Measurements from ENCODE around the gene KRTAP10-5.
"Not testable (repeated sequence)": the region's sequence is repeated elsewhere in the genome, so short reads cannot be mapped to it uniquely, and the experiment has no call there.

The KRTAP10-5 gene

DNA sequence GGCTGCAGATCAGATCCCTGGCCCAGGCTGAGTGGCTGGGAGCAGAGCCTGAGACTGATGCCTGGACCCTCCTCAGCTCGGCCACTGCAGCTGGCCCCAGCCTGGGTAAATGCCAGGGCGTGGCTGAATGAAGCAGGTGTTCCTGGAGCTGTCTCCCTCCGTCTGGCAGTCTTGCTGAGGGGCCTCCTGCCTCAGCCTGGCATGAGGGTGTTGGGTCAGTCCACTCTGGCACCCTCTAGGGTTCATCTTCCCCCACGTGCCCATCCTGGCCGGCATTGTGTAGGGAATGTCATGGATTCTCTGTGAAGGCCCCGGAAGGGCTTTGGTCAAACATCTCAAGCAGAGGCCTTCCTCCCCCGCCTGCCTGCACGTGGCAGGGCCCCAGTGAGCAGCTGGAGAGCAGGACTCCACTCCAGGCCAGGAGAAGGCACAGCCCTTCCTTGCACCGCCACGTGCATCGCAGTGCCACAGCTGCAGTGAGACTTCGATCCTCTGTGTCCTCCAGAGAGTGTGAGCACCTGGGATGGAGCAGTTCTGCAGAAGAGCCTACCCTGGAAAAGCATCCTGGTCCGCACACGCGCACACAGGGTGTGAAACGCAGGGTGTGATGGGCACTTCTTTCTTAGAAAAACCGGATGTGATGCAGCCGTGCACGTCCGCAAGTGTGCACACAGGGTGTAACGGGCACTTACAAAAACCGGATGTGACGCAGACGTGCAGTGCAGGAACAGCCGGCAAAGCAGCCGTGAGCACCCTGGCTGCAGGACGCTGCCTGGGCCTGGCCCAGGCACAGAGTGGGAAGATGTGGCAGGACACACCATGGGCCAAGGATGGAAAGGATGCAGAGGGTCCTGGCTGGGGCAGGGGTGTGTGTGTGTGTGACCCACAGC, 11.5 kb downstream of the KRTAP10-5 start:
- DNase-seq, result no peak

DNA sequence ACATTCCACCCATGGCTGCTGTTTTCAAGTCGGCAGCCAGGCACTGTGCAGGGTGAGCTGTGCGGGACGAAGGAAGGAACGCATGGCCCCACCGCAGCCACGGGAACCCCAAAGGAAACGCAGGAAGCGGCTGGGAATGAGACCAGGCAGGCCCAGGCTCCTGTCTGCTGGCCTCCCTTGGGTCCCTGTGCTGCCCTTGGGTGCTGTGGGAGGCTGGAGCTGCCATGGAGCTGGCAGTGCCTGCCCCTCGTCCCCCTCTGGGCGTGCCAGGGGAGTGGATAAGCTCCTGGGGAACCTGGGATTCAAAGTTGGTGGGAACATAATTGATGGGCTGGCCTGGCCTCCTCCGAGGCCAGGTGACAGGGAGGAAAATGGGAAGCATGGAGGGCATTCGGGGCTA, 12.1 kb downstream of the KRTAP10-5 start:
- no peak for DNase-seq

DNA sequence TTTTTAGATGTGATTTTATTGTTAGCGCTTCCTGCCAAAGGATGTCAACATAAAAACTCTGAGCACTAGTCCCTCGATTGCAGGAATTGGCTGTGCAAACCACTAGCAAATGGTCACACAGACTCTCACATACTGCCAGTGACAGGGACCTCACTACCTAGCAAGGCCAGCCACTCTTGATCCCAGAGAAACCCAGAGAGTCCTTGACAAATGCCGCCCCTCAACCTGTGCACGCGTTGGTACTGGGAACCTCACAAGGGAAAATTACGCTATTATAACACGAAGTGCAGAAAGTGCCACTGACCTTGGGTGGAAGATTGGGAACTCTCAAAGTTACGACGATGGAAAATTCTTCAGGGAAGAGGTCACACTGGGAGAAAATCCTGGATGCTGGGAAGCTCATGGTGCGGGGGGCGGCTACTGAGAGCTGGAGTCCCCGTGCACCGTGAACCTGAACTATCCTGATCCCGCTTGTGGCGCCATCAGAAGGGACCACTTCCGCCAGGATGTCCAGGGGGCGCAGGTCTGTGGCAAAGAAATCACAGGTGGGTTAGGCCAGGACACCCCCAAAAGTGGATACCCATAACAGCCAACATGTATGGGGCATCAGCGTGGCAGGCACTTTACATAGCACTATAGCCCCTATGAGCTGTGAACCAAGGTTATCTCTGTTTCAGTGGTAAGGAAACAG, 12.8 kb downstream of the KRTAP10-5 start:
- no peak for DNase-seq

DNA sequence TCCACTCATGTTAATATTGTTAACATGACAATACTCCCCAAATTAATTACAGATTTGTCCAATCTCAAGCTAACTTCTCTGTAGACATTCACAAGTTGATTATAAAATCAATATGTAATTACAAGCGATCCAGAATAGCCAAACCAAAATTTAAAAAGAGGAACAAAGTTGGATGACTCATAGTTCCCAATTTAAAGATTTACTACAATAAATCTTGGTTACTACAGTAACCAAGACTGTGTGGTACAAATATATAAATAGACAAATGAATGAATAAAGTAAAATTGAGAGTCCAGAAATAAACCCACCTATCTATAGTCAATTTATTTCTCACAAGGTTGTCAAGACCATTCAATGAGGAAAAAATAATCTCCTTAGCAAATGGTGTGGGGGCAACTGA, 14.0 kb downstream of the KRTAP10-5 start:
- no peak for DNase-seq

DNA sequence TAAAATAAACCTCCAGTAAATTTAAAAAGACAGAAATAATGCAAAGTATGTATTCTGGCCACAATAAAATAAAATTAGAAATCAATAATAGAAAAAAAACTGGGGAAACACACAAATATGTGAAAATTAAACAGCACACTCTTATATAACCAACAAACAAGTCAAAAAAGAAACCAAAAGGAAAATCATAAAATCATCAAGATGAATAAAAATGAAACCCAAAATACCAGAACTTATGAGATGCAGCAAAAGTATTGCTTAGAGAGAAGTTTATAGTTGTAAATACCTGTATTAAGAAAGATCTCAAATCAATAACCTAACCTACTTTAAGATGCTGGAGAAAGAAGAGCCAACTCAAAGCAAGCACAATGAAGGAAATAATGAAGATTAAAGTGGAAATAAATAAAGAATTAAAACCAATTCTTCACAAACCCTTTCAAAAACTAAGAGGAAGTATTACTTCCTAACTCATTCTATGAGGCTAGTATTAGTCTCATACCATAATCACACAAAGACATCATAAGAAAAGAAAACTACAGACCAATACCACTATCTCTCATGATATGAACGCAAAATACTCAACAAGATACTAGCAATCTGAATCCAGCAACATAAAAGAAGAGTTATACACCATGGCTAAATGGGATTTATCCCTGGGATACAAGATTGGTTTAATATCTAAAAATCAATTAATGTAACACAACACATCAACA, 15.4 kb downstream of the KRTAP10-5 start:
- DNase-seq, result no peak

DNA sequence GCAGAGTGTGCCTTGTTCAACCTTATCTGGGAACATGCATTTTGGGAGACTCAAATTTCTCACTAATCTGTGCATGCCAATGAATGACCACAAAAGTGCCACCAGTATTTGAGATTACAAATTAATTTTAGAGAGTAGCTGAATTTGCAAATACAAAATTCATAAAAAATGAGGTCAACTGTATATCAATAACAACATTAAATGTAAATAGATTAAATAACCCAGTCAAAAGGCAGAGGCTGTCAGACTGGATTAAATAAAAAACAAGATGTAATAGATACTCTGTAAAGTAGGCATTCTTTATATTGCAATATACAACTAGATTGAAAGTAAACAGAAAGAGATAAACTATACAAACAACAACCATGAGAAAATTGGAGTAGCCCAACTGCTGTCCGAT, 16.3 kb downstream of the KRTAP10-5 start:
- no peak for DNase-seq

DNA sequence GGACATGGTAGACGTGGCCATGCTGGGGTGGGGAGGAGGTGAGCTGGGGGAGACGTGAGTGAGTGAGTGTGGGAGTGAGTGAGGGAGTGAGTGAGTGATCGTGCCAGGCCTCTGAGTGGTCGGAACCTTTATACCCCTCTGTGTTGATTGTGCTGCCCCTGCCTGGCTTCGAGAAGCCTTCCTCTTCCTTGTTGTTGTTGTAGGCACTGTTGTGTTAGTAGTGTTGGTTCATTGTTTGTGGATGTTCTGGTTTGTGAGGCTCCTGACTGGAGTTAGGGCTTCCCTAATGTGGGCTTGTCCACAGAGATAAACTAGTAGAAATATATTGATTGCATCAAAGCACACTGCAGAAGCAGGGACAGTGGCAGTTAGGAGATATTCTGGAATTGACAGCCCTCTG, 21.7 kb downstream of the KRTAP10-5 start, which contains the start of gene KRTAP10-3:
KRTAP10-3 (minus strand) TSS at position 101 of the 400 bp plus-strand sequence; CDS start at position 21, 80 bp downstream.
- DNase-seq, result no peak

DNA sequence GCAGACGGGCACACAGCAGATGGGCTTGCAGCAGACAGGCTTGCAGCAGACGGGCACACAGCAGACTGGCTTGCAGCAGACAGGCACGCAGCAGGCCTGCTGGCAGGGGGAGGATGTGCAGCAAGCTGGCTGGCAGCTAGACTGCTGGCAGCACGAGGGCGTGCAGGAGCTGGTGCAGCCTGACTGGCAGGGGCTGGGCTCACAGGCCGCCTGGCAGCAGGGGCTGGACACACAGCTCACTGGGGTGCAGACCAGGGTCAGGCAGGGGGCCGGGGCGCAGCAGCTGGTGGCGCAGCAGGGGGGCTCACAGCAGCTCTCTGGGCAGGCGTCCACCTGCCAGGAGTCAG, 22.1 kb downstream of the KRTAP10-5 start:
- not testable (repeated sequence) for DNase-seq

DNA sequence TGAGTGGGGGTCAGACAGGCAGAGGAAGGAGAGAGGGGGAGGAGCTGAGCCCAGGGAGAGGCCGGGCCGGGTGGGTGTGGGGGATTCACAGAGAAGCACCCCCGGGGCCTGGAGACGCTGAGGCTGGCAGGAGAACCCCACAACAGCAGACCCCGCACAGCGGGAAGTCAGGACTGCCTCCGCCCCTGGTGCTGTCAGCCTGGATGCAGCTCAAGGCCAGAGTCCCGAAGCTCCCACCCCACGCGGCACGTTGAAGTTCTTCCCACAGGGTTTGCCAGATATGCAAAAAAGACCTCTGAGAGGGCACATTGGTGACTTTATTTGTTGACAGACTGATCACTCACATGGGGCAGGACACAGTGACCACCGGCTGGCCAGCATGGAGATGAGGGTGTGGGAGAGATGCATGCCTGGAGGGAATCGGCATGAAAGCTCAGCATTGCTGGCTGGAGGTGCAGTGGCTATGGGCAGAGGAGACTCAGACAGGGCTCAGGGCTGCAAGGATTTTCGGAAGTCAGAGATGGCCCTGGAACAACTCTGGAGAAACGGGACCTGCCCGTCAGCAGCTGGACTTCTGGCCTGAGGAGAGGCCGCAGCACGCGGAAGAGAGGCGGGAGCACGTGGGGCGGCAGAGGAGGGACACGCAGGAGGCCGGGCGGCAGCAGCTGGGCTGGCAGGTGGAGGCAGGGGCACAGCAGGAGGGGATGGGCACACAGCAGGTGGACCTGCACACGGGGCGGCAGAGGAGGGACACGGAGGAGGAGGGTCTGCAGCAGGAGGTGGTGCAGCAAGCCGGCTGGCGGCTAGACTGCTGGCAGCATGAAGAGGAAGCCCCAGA, 22.7 kb downstream of the KRTAP10-5 start:
- DNase-seq, result no peak

DNA sequence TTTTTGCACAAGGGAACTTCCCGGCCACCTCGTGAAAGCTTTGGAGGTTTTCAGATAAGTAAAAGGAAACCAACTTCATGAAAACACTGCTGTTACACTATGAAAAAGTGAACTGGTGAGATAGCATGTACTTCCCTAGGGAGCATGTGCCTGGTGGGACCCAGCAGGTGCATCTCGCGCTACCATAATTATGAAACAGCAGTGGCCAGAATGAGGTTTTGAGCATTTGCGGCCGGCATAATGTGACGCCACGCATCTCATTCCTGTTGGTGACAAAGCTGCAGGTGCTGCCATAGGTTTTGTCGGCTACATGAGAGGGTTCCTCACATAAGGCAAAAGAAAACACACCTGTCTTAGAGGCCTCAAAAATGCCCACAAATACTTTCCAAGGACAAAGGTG, 23.5 kb downstream of the KRTAP10-5 start:
- no peak for DNase-seq

DNA sequence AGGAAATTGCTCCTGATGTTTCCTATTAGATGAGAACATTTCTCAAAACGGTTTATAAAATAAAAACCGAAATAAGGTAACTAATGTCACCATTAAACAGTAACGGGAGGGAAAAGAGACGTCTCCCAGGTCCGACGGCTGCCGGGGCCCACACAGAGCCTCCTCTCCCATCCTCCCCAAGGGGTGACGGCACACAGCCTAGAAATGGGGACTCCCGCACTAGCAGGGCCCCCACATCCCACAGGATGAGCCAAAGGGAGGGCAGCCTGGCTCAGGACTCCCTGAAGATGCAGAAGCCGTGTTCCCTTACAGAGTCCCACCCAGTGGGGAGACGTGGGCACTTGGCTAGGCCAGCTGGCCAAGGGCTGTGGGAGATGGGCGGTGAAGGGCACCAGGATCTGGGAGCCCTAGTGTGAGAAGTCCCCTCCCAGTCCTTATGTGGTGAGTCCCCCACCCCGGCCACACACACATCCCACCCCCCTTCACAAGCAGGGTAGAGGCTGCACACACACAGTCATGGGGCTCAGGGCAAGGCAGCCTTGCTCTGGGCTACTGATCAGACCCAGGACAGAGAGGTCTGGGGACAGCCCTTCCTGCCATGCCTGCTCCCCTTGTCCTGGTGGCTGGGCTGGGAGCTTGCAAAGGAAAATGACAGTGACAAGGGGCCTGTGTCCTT, 25.1 kb downstream of the KRTAP10-5 start:
- DNase-seq, result no peak

DNA sequence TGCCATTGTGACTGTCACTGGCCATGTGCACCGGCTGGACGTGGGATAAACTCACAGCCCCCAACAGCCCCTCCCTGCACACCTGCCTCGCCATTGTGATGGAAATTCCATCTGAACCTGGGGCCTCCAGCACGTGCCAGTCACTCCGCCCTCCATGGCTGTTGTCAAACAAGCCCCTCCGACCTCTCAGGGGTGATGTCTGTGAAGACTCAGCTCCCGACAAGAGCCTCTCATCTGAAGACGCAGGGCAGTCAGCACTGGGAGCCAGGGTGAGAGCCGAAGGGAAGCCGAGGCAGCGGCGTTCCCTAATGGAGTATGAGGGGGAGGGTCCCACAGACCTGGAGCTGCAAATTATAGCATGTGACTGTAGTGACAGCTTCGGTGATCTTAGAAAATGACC, 27.7 kb downstream of the KRTAP10-5 start:
- DNase-seq, result no peak

DNA sequence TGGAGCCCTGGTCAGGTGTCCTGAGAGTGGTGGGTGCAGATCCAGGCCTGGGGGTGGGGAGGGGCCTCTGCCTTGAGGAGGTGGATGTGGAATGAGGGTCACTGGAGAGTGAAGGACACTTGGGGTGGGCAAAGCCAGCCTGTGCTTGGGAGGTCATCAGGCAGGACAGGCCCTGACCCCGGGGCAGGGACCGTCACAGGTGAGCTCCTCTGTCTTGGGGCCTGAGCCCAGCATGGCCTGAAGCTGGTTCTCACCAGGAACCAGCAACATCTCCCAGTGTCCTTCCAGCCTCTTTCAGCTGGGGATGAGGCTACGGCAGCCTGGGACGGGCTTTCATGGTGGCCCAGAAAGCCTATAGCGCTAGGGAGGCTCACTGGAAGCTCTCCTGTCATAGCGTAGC, 28.3 kb downstream of the KRTAP10-5 start:
- no peak for DNase-seq

DNA sequence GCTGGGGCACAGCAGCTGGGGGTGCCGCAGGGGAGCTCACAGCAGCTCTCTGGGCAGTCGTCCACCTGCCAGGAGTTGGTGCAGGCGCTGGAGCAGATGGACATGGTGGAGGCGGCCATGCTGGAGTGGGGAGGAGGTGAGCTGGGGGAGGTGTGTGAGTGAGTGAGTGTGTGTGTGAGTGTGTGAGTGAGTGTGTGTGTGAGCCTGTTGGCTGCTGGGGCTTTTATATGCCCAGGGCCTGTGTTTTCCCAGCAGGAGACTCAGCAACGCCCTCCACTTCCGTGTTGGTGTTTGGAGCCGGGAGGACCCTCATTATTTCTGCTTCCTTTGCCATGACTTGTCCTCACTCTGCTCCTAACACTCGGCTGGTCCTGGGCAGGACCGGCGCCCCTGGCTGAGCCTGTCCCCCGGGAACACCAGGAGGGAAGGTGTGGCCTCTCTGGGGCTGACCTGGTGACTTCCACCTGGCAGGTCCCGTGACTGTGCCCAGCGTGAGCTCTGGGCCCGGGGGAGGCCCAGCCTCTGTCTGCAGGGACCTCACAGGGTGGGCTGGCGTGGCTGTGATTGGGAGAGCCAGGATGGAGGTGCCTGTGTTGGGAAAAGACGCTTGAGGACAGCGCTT, 29.0 kb downstream of the KRTAP10-5 start, which contains the start of gene KRTAP10-2:
KRTAP10-2 (minus strand) TSS at position 166 of the 622 bp plus-strand sequence; CDS start at position 119, 47 bp downstream.
- DNase-seq, result no peak

DNA sequence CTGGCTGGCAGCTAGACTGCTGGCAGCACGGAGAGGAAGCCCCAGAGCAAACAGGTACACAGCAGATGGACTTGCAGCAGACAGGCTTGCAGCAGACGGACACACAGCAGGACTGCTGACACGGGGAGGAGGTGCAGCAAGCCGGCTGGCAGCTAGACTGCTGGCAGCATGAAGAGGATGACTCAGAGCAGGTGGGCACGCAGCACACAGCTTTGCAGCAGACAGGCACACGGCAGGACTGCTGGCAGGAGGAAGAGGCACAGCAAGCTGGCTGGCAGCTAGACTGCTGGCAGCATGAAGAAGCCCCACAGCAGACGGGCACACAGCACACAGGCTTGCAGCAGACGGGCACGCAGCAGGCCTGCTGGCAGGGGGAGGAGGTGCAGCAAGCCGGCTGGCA, 29.6 kb downstream of the KRTAP10-5 start:
- DNase-seq, result no peak

DNA sequence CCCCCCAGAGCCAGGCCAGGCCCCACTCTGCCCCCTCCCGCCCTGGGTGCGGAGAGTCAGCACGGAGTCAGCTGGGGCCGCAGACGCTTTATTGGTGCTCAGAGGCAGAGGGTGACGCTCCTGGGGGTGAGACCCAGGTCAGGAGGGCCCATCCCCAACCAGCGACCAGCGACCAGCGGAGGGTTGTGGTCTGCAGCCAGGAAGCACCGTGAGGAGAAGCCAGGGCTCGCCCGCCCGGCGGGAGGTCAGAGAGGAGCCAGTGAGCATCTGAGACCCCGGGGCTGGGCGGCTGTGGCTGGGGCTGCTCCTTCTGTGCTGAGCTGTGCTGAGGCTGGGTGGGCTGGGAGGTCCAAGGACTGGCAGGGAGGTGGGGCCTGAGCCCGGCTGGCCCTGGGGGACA, 30.1 kb downstream of the KRTAP10-5 start:
- not testable (repeated sequence) for DNase-seq

DNA sequence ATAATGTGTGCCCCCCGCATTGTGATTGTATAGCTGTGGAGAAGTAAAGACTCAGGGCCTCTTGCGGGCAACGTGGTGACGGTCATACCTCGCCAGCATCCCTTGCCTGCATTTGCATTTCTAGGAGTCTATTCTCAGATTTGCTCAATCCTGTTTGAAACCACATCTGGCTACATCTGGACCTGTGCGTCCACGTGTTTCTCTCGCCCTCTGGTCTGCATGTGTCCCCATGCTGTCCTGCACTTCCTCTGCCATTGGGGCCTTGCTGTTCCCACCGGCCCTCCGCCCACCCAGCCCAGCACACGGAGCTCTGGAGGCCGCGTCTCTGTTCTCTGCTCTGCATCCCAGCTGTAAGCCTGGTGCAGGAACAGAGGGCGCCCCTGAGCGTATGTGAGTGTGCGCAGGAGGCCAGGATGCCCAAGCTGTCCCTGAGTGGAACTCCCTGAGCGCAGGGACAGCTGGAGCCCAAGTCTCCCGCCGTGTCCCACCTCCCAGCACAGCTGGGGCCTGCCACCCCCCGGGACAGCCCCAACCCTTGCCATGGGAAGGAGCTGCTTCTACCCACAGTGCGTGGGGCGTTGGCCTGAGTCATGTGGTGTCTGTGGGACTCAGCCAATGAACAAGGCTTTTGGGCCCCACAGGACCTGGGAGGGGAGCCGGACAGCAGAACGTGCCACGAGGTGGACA, 30.7 kb downstream of the KRTAP10-5 start:
- no peak for DNase-seq

DNA sequence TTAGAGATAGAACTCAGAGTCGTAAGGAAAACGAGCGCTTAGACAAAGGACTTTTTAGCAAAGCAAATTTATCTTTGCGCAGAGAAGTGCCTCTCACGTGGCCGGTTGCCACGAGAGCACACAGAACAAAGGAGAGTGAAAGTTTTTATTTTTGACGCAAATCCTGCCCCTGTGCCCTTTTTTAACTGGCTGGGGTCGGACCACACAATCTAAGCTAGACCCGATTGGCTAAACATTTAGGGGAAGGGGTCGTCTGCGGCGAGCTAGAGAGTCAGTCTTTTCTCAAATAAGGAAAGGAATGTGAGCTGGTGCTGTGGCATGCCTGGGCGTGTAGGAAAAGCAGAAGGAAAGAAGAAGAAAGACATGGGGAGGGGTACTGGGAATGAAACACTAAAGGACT, 31.5 kb downstream of the KRTAP10-5 start:
- no peak for DNase-seq

DNA sequence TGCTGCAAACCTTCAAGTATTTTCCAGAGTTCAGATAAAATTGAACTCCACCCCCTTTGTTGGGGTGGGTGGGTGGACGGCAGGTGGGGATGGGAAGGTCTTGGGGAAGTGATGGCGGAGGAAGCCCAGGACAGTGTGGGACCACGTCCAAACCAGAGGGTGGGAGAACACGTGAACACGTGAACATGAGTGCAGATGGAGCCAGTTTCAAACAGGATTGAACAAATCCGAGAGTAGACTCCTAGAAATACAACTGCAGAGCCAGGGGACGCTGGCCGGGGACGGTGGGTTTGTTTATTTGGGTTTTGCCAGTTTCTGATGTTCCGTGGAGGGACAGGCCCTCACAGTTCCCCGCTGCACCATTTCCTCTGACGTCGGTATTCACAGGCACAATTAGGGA, 32.0 kb downstream of the KRTAP10-5 start:
- no peak for DNase-seq

DNA sequence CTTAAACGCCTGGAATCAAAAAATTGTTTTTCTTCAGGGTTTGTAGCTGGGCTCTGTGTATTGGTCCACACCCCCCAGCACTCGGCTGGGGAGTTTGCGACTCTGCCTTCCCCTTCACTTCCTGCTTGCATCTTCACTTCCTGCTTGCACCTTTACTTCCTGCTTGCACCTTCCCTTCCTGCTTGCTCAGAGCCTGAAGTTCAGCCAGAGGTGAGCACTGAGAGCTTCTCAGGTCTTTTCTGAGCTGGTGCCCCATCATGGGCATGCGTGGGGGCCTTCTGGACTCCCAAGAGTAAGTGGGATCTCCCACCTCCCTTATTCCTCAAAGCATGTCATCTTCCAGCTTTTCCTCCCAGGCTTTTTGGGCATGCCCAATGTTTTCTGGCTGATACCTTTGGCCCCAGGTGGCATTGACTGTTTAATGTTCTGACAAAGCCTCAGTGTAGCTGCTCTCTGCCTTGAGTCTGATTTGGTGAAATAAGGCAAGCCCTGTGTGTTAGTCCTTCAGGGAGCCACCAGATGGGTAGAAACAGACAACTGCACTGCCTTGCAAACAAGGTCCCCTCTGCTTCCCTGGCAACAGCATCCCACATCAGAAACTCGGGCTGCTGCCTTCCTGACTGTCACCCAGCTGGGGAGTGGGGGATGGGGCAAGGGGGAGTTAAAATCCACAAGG, 32.6 kb downstream of the KRTAP10-5 start:
- peak; percentile 35 for DNase-seq
